HG02870 (cell line): ENCODE data around the gene GSTO2.

Source experiments
- ATAC-seq: cut with Tn5 transposase; IDR thresholded peaks from one replicate; pipeline ENCODE4 v1.9.1; 2021; ENCODE audit warnings: mild to moderate bottlenecking, moderate library complexity; ENCODE audit not compliant: unreplicated experiment

The GSTO2 gene

GRCh38 chr10:104253606-104254410 is 15.2 kb upstream of the GSTO2 start:
- no peak for ATAC-seq

DNA sequence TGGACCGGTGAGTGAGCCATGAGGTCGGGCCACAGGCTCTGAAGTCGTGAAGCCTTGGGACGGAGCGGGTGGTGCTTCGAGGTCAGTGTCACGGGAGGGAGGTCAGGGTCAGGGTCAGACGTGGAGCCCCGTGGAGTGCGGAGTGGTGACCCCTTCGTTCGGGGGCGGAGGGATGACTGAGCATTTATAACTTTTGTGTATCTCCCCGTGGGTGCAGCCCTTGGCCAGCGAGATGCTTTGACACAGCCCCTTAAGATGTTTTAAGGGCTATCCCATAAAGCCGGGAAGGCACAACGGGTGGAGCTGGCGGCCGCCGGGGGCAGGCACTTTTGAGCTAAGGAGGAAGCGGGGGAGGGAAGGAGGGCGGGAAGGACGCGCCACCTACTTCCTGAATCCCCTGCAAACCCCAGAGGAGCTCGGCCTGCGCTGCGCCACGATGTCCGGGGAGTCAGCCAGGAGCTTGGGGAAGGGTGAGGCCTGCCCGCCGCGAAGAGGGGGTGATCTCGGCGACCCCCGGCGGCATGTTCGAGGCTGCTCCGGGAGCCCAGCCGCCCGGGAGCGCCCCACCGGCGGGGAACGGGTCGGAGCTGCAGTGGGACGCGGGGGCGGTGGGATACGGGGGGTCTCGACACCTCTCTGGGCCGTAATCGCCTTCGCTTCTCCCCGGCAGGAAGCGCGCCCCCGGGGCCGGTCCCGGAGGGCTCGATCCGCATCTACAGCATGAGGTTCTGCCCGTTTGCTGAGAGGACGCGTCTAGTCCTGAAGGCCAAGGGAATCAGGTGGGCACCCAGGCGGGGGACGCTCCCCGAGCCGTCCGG is 14.3 kb upstream of the GSTO2 start, which contains the start of gene GSTO1:
Gene GSTO1 (plus strand): TSS at position 400 of the 818 bp plus-strand sequence. CDS start 37 bp downstream, at position 437.
- peak; percentile 81 for ATAC-seq

DNA sequence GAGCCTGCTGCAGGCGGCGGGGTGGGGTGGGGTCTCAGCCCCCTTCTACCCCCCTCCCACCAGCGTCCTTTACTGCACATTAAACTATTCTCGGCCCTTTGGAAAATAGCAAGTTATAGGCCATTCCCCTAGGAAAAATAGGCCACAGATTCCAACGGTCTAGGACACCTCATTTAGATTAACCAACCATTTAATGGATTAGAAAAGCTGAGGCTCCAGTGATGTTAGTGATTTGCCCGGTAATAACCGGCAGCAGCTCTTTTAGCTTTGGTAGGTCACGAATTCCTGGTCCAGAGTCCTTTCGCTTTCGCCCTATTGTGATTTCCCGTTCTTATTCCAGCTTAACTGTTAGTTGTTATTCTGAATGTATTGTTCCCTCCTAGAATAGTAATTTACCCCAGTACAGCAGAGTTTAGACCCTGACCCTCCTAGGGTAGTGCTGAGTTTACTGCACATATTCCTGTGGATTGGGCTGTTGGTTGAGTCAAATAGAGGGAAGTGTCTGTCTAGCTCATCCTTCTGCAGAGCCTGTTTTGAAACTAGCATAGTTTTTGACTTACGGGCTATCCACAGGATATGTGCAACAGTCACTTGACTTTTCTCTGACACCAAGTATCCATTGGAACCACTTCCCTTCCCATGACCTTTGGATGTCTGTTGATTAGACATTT is 13.5 kb upstream of the GSTO2 start:
- ATAC-seq = peak; percentile 36

DNA sequence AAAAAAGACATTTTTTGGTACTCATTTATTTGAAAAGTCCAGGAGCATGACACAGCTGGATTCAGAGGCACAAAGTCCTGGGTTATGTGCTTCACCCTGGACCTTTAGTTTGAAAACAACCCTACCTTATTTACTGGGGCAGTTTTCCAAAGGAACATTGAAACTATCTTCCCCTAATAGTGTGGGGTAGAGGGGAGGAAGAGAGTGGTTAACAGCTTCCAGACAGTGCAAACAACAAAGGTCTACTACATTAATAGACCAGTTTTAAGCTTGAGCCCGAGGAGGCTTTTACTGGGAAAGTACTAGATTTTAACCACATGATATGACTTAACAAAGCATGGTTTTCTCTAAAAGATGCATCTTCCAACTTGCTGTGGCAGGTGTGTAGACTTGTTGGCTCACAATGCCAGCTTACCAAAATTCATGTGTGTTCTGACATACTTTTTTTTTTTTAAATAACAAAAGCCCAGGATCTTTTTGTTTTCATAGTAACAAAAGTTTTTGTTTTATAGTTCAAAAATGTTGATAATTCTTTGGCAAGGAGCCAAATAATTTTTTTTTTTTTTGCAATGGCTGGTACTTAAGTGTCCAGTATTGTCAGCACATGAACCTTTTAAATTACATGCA is 12.5 kb upstream of the GSTO2 start:
- no peak for ATAC-seq

GRCh38 chr10:104257235-104257634 is 11.7 kb upstream of the GSTO2 start:
- ATAC-seq = no peak

- no peak for ATAC-seq
These were observed 10.8 kb upstream of the GSTO2 start for GRCh38 chr10:104258209-104258608.

GRCh38 chr10:104259456-104259855 is 9.5 kb upstream of the GSTO2 start:
- no peak for ATAC-seq

DNA sequence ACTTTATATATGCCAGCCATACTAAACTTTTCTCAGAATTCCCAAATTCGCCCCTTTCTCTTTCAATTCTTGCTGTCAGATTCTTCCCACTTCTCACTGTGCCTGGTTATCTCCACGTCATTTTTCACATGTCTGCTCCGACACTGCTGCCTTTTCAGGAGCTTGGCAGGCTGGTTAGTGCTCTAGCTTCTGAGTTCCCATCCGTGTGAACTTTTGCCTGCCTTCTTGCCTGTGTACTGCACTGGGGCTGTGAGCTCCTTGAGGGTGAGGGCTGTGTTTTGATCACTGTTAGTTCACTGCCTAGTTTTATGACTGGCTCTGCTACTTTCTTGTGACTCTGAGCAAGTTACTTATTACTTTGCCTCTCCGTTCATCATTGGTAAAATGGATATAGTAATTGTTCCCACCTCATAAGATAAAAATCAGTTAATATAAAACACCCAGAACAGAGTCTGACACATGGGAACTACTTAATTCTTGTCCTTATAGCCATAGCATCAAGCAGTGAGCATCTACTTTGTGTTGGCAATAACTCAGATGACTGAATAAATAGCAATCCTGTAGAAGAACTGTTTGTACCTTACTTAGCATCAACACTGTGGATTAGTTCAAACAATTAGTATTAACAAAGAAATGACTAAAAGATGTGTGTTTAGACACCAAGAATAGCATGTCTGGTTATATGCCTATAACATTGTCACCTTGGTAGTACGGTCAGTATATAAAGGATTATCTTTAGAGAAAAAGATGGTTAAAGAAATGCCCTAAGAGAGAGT is 8.8 kb upstream of the GSTO2 start:
- no peak for ATAC-seq

- ATAC-seq = no peak
These were observed 8.2 kb upstream of the GSTO2 start for GRCh38 chr10:104260775-104261115.

DNA sequence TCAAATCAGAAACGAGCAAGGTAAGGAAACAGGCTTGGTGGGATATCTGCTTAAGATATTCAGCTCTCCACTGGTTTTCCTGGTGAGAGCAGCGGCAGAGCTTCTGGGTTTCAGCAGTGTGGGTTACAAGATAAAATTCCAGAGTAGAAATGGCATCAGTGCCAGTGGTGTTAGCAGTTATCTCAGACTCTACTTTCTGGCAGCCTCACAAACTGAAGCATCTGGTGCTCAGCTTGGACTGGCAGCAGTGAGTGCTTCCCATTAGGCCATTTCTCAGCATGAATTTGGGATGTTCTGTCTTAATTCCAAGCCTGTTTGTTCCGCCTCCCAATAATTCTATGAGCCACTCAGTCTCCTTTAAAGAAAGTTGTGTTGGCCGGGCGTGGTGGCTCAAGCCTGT is 6.9 kb upstream of the GSTO2 start:
- ATAC-seq = no peak

DNA sequence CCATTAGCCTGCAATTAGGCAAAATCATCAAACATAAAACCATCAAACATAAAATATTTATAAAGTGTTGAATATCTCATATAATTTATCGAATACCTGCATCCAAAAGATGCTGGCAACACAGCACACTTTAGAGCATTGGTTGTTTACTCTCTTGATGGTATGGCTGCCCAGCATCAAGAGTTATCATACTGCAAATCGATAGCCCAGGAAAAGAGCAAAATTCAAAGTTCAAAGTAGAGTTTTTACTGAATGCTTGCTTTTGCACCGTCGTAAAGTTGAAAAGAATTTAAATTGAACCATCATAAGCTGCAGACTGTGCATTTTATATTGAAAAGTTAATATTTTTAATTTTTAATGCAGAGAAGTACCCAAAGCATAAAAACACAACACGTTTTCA is 4.2 kb upstream of the GSTO2 start:
- ATAC-seq = no peak

DNA sequence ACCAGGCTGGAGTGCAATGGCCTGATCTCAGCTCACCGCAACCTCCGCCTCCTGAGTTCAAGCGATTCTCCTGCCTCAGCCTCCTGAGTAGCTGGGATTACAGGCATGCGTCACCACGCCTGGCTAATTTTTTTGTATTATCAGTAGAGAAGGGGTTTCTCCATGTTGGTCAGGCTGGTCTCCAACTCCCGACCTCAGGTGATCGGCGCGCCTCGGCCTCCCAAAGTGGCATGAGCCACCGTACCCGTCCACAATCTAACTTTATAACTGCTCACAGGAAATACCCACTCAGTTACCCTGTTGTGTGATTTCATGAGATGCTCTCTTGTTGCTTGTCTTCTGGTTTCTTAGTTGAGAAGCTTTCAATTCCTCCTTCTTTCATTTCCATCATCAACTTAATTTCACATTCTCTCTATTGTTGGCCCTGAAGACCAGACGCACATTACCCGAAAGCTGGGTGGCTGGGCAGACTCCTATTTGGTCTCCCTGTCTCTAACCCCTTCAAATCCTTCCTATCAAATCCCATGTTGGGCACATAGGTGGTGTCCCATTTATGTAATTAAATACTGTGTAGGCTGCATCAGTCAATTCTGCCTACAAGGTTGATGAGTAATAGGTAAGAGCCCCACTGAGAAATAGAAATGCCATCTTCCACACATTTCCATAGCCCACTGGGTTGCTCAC is 1.1 kb upstream of the GSTO2 start:
- ATAC-seq = no peak

DNA sequence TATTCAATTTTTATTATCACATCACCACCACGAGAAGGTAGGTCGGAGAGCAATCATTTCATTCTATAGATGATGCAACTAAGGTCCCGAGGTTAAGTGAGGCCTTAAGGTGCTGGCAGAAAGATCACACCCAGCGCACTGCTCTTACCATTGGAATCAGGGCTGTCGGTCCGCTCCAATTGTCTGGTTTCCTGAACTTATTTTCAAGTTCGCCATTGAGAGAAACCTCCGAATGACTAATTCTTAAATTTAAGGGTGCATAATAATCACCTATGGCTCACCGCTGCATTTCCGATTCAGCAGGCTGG is 625 bp upstream of the GSTO2 start:
- ATAC-seq = no peak

- no peak for ATAC-seq
These were observed 4.3 kb downstream of the GSTO2 start for GRCh38 chr10:104273286-104273685.

DNA sequence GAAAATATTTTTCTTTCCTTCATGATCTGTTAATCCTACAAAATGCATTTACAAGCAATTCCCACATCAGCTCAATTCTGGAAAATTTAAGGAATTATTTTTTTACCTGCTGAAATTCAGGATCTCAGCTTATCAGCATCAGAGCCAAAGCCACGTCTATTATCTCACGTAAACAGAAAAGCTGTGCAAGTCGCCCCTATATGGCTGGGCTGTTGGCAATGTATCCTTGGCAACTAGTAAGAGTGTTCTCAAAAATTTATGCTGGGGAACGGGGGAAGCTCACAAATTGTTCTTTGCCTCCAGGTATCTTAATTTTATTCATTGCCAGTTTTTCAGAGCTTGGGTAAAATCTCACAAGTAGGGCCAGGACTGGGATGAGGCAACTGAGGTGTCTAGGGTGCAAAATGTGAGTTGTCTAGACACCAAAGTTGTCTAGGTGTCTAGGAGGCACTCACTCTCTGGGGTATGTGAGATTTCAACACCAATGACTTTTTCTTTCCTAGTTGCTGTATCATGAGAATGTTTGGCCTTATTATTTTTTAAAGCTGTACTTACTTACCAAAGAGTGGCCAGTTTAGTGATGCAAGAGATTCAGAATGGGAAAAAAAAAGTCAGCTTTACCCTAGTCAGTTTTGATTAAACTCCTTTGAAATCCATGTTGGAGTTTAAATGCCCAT is 5.1 kb downstream of the GSTO2 start:
- no peak for ATAC-seq

DNA sequence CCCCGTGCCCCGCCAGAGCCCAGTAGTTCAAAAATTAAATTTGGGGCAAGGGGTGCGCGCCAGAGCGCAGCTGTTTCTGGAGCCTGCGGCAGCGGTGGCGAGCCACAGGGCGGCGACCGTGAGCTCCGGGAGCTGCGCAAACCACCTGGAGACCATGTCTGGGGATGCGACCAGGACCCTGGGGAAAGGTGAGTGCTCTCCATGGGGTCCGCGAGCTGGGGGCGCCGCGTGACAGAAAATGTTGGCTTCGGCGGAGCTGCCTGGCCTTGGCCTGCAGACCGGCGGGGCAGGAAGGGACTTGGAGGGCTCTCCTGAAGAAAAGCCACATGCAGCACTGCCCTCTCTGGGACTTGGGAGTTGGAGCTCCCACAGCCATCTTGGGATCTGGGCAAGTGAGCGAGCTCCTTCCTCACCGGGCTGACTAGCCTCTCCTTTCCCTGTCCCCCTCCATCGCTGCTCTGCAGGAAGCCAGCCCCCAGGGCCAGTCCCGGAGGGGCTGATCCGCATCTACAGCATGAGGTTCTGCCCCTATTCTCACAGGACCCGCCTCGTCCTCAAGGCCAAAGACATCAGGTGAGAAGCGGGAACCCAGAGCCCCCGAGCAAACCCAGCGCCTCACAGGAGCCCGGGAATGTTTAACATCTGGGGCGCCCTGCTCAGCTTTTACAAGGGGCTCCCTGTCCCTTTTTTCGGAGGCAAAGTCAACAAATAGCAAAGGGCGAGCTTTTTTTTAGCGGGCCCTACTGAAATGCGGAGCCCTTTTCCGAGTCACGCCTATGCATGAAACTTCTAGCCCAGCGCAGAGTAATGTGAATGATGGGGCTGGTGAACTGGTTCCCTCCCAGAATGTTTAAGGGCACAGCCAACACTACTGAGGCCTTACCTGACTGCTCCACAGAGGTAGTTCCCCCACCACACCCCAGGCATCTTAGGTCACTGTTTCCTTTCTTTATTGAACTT is 6.1 kb downstream of the GSTO2 start:
- ATAC-seq = peak; percentile 78

GRCh38 chr10:104276192-104276591 is 7.2 kb downstream of the GSTO2 start:
- no peak for ATAC-seq

- no peak for ATAC-seq
These were observed 8.8 kb downstream of the GSTO2 start for GRCh38 chr10:104277785-104278184.
